NCI-H524 (cell line): ENCODE data around the gene HDAC4.

Experiments
- DNase-seq, 2 experiments: peaks; one replicate each; lab custom pipeline; 2025; lab: John Stamatoyannopoulos, UW

HDAC4 gene

DNA sequence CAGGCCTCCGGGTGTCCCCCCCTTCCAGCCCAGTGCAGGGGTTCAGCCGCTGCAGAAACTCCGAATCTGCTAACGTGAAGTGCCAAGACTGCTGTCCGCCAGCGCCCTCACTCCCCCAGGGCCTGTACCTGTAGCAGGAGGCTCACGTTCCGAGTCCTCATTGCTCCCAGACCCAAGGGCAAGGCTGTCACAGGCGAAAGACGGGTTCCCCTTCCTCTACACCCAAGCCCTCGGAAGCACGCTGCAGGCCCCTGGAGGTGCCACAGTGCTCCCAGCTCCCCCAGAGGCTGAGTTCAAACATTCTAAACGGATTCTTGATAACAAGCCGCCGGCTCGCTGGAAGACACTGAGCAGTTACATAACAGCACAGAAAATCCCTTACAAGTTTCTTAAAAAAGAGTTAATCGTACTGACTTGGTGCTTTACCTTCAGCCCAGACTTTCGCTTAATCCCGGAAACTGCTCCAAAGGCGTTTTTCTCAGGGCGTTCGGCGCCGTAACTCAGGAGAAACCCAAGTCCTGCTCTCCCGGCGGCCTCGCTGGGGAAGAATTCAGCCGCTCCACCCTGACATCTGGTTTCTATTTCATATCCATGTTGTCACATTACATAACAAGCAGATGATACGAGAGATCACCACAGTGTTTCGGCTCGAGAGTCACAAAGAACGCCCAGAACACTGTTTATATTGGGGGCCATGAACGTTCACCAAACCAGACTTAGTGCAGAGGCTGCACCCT lies 92.0 kb downstream of the HDAC4 start:
- no peak for DNase-seq

- no peak for DNase-seq
Observed at GRCh38 chr2:239307921-239308613, 92.8 kb downstream of the HDAC4 start.

DNA sequence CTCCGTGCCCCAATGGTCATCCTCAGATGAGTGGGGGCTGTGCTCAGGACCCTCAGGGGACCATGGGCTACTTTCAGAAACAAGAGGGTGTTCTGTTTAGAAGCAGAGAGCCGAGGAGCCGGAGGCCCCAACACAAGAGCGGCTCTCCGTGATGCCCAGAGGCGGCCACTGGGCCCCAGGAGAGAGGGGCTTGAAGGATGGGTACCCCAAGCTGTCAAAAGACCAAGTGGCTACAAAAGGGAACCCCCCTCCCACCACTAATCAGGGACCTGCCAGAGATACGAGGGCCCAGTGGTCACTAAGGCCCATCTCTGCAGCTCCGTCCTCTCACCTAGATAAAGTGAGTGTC lies 93.6 kb downstream of the HDAC4 start:
- DNase-seq: no peak

DNA sequence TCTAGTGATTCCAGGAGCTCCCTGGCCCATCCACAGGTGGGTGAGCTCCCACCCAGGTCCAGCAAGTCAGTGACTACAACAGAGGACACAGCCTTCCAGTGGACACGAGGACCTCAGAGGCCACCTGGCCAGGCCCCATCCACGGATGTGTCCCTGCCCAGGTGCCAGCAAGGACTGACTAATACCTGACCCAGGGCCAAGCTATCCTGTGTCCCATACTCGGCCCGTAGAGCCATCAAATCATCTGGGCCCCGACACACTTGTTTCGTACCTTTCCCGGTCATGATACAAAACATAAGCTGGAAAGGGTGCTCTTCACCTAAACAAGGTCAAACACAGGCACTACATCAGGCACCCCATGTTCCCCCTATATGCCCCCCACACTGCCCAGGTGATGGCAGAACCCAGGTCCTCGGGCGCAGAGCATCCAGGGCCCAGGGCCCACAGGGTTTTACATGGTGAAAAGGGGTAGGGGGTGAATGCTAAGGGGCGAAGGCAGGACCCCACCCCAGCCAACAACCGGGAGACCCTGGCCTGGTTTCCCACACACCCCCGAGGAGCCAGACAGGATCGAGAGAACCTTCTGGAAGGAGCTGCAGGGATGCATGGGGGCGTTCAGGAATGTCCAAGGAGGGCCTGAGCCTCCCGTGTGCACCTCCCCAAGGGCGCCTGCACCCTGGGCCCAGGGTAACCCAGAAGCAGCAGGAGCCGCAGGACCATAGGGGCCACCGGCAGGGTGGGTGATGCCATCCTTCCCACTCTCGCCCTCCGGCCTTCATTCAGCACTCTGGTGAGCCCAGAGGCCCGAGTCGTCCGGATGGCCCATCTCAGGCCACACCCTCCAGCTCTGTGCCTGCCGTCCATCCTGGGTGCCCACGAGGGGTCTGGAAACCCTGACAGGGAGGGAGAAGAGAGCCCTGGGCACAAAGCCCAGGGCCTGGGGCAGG lies 94.3 kb downstream of the HDAC4 start:
- no peak for DNase-seq

- no peak for DNase-seq
Observed at GRCh38 chr2:239305771-239306170, 95.0 kb downstream of the HDAC4 start.

DNA sequence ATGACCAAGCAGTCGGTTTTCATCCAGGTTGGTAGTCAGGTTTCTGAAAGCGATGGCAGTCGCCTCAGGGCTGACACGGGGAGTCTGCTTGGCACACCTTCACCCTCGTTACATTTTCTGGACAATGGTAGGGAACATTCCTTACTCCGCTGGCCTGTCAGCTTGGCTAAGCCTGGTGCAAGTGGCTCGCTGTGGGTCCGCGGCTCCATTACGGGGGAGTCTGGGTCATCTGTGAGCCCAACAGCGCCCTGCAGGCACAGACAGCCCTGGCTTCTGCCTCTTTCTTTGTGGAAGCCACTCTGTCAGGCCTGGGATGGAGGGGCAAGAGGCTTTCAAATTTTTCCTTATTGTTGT lies 95.6 kb downstream of the HDAC4 start:
- DNase-seq: no peak

- no peak for DNase-seq
Observed at GRCh38 chr2:239304533-239305221, 96.1 kb downstream of the HDAC4 start.

GRCh38 chr2:239303711-239304532 lies 96.9 kb downstream of the HDAC4 start:
- peak in 1 of 2 experiments; percentile 52 for DNase-seq

DNA sequence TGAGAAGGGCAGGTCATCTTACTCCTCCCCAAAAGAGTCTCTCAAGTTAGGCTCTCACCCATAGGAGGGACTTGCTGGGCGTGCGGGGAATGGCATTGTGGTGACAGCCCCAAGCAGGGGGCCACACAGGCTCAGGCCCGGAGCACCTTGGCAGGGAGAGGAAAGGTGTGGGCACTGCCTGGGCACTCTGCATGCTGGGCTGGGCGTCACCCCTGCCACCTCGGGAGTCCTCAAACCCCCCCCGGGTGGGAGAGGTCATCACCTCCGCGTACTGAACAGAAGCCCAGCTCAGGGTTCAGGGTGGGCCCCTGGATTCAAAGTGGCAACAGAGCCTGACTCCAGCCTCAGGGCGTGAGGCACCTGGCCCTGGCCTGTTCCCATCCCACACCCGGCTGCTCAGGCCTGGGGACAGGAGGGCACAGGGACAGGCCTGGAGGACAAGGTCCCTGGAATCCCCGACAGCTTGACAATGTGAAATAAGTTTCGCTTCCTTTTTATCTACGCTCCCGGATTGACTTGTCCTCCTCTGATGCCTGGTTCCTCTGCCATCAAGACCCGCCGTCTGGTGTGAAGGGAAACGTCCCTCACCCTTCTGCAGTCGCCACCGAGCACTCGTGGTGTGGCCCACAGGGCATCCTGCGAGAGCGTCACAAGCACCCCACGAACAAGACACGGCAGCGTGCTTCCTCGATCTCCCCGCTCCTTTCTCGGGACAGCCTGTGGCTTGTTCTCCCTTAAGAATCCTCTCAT lies 97.8 kb downstream of the HDAC4 start:
- no peak for DNase-seq

DNA sequence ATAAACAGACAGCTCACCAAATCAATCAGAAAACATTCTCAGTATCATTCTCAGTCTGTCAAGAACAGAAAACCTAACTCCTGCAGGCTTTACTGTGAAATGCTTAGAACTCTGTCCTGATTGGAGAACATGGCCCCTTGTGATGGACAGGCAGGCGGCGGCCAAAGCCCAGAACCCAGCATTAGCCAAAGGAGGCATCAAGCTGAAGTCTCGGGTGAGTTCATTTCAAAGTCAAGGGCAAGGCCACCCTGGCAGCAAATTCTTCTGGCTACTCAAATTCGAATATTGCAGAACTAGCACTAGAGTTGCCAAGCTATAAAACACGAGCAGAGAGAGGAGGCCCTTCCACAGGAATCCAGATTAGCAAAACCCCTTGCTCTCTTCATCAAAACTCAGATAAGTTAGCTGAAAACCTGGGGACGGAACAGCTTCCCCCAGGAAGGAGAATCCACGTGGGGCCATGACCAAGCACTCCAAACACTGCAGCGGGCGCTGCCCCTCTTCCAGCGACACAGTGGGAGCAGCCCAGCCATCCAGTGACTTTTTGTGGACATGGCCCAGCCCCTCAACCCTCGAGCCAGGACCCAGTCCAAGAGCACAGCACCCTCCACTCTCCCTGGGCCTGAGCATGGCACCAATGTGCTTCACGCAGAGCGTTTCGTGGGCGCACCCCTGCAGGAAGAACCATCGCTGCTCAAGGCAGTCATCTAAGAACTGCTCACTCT lies 98.6 kb downstream of the HDAC4 start:
- DNase-seq: no peak

DNA sequence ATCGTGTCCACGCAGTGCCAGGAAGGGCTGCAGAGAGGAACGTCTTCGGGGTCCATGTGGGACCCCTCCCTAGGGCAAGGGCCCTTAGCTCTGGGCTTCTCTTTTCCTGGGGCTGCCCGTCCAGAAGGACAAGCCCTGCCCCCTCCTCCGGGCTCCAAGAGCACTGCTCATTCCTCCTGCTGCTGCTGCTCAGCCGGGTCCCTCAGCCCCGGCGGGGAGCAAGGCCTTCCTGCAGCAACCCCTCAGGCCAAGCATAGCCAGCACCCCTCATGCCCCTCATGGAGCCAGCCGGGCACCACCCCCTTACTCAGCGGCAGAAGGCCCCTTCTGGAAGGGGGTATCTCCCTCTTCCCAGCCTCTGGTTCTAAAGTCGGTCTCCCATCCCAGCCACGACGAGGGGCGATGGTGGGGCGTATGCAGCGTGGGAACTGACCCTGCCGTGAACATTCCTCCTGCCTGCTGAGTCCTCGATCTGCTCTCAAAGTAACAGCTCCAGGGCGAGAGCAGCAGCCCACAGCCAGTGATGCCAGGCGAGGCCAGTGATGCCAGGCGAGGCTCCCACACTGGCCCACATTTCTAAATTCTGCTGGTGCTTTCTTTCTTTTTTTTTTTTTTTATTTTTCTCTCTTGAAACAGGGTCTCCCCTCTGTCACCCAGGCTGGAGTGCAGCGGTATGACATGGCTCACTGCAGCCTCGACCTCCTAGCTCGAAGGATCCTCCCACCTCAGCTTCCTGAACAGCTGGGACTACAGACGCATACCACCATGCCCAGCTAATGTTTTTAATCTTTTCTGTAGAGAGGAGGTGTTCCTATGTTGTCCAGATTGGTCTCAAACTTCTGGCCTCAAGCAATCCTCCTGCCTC lies 99.7 kb downstream of the HDAC4 start:
- DNase-seq: no peak

- no peak for DNase-seq
Observed at GRCh38 chr2:239300242-239300641, 100.6 kb downstream of the HDAC4 start.

DNA sequence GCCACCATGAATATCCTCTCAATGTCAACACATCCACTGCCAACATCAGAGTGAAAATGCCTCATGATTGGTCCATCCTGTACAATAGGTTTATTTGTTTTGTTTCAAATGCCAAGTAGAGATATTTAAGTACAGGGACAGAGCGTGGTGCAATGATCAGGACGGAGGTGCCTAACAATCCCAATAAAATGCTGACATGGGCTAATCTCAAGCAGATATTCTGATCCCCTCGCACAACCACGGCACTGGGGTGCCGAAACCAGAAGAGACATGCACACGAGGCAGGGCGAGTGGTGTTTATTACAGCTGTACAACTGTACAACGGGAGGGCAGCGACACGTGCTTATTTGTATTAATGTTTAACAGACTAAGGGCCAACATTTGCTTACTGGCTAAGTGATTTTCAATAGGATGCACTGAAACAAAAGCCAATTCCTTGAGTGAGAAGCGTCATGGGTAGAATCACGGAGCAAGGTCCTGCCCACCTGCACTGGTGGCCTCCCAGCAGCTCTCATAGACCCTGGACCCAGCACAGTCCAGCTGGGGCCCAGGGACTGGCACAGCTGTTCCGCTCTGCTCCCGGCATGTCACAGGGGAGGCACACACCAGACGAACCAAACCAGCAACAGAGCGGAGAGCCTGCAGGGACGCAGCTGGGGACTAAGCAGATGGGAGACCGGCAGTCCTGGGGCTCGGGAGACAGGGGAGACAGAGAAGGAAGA lies 101.4 kb downstream of the HDAC4 start:
- DNase-seq: peak in 1 of 2 experiments; percentile 58

GRCh38 chr2:239298116-239298804 lies 102.6 kb downstream of the HDAC4 start:
- DNase-seq: no peak

DNA sequence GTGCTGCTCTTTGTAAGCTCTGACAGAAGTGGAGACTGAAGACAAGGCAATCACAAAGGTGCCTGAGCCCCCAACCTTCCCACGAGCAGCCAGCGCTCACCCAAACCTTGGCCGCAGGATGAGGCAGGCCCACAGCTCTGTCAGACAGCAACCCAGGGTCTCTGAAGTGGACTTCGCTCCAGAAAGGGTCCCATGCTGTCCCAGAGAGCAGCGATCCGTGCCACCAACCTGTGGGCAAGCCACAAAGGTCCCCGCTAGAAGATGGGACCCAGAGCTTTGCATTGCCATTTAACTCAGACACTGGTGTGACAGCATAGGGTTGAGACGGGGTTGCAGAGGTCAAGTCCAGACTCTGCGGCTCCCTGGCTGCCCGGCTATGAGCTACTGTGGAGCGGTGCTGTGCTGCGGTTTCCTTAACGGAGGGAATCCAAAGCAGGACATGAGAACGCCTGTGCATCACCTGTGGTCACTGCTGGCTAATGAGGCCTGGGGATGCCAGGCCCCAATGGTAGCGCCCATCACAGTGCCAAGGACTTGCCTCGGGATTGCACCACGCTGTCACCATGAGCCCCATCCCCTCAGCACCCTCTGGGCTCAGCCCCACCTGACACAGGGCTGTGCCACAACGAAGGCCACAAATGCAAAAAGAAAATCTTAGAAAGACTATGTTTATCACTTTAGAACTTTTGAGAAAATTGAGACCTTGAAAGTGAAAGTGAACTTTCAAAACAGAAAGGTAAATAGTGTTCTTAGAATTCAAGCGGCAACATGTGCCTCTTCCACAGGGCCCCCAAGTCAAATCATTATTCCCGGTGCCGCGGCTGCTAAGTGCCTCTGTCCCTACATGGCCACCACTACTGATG lies 103.4 kb downstream of the HDAC4 start:
- no peak for DNase-seq
